K562 (cell line): Measurements from ENCODE around the gene RBM3. TPM values are rescaled to one million over a fixed set of nuclear protein-coding genes. Genes with fewer than 3 reads are reported as not detected.

Experiments used
- ATAC-seq: fragments of 200-7000 bp; cut with Tn5 transposase; 3 replicates; pipeline ENCODE4 v1.9.1; 2020; ENCODE audit warnings: moderate library complexity
- BruUV-seq: library from RNA; stranded (reverse); fragments of 400-500 nt; replicated peaks from 2 replicates; lab custom pipeline; 2021; lab: Mats Ljungman, UMichigan
- CTCF ChIA-PET: fragments of 300-600 bp; formaldehyde crosslinking; extraction: SDS; loops from one replicate; lab custom pipeline; 2021; ENCODE audit warnings: low intra/inter-chr PET ratio; lab: Yijun Ruan, JAX
- POLR2A ChIA-PET: fragments of 300-600, 350-650 bp; sonication (Branson Sonifier 250); formaldehyde crosslinking; extraction: SDS; loops from one replicate; lab custom pipeline; 2021; ENCODE audit warnings: antibody characterized with exemption, inconsistent platforms; lab: Yijun Ruan, JAX
- DNase-seq, 4 experiments: peaks; one replicate each; pipeline versions ENCODE4 v3.0.0 to v3.0.0-alpha.2; 2011 to 2018; ENCODE audit warnings: low spot score in 3 of 4, mixed read lengths in 3 of 4; ENCODE audit errors: extremely low read depth in 1 of 4
- FAIRE-seq: peaks from 2 replicates; lab custom pipeline; 2011; peaks lifted over from hg19 to GRCh38; lab: Jason Lieb, UNC
- H2AFZ ChIP-seq: 2 replicates; pipeline ENCODE4 v1.6.0; 2011; ENCODE audit warnings: low read depth, low read length, control low read depth, inconsistent platforms
- H3K27ac ChIP-seq: fragments of 200-600 bp; 3 replicates; pipeline ENCODE4 v1.8.0; 2011; ENCODE audit warnings: low read depth, mild to moderate bottlenecking, control low read depth, inconsistent platforms, low read length, moderate library complexity, mixed read lengths; ENCODE audit errors: extremely low read depth
- H3K27me3 ChIP-seq, 2 experiments: fragments of 300-600 bp in 1 of 2; 2 replicates in 1 of 2; 3 replicates in 1 of 2; pipeline versions ENCODE4 v1.6.0 to v1.8.0; 2011; ENCODE audit warnings: inconsistent platforms in 2 of 2, low read length in 2 of 2, mild to moderate bottlenecking in 1 of 2, mixed read lengths in 1 of 2, moderate library complexity in 1 of 2; ENCODE audit not compliant: control insufficient read depth in 2 of 2, insufficient read depth in 2 of 2
- H3K36me3 ChIP-seq: fragments of 300-600 bp; 3 replicates; pipeline ENCODE4 v1.8.0; 2011; ENCODE audit warnings: mild to moderate bottlenecking, low read length, inconsistent platforms; ENCODE audit not compliant: control insufficient read depth, insufficient read depth
- H3K4me1 ChIP-seq, 2 experiments: fragments of 200-600 bp in 1 of 2; replicated peaks in 1 of 2; 2 replicates in 1 of 2; 3 replicates in 1 of 2; pipeline versions ENCODE4 v1.5.1 to v1.8.0; 2011; ENCODE audit warnings: inconsistent platforms in 2 of 2, low read length in 2 of 2, mild to moderate bottlenecking in 1 of 2, mixed read lengths in 1 of 2, moderate library complexity in 1 of 2; ENCODE audit not compliant: control insufficient read depth in 2 of 2, insufficient read depth in 2 of 2
- H3K4me2 ChIP-seq: 2 replicates; pipeline ENCODE4 v1.6.1; 2011; ENCODE audit warnings: low read length, control low read depth, inconsistent platforms, mixed read lengths; ENCODE audit not compliant: insufficient read depth
- H3K4me3 ChIP-seq: fragments of 200-600 bp; sonication (generic), shearing (Covaris generic); 2 replicates; pipeline ENCODE4 v1.5.1; 2016; ENCODE audit warnings: control low read depth, inconsistent platforms
- H3K79me2 ChIP-seq: fragments of 200-600 bp; 3 replicates; pipeline ENCODE4 v1.8.0; 2011; ENCODE audit warnings: low read length, inconsistent platforms; ENCODE audit not compliant: control insufficient read depth, insufficient read depth
- H3K9ac ChIP-seq, 2 experiments: 2 replicates each; pipeline versions ENCODE4 v1.6.0 to v1.6.1; 2011; ENCODE audit warnings: low read depth in 2 of 2, low read length in 2 of 2, control low read depth in 1 of 2, inconsistent platforms in 1 of 2, mild to moderate bottlenecking in 1 of 2, mixed read lengths in 1 of 2; ENCODE audit not compliant: insufficient read depth in 1 of 2
- H3K9me1 ChIP-seq: one replicate; pipeline ENCODE4 v1.6.0; 2011; ENCODE audit warnings: inconsistent platforms, mild to moderate bottlenecking, low read length, moderate library complexity; ENCODE audit not compliant: control insufficient read depth, insufficient read depth
- H3K9me3 ChIP-seq: replicated peaks from 2 replicates; pipeline ENCODE4 v1.5.1; 2011; ENCODE audit warnings: low read depth, low read length, inconsistent platforms; ENCODE audit not compliant: control insufficient read depth, insufficient read depth
- H4K20me1 ChIP-seq: replicated peaks from 2 replicates; pipeline ENCODE4 v1.6.1; 2011; ENCODE audit warnings: low read length, inconsistent platforms, mixed read lengths; ENCODE audit not compliant: control insufficient read depth, insufficient read depth
- ARID2 ChIP-seq: fragments of 450-650 bp; IDR thresholded peaks from 2 replicates; pipeline ENCODE4 v1.6.1; 2017; ENCODE audit warnings: antibody characterized with exemption, mild to moderate bottlenecking
- CXXC5 ChIP-seq: fragments of 250-450 bp; sonication (Bioruptor Pico); IDR thresholded peaks from 2 replicates; pipeline ENCODE4 v1.8.0; 2022; ENCODE audit warnings: inconsistent platforms, mild to moderate bottlenecking, moderate library complexity
- DACH1 ChIP-seq: fragments of 450-650 bp; IDR thresholded peaks from 2 replicates; pipeline ENCODE4 v1.6.1; 2018; ENCODE audit not compliant: partially characterized antibody
- RBFOX2 ChIP-seq: fragments of 200-400 bp; formaldehyde crosslinking; IDR thresholded peaks from 2 replicates; pipeline ENCODE4 v1.6.1; 2017; ENCODE audit warnings: low read depth, mild to moderate bottlenecking, low read length, moderate library complexity
- ZBTB7A ChIP-seq: IDR thresholded peaks from 2 replicates; pipeline ENCODE4 v1.6.1; 2011; ENCODE audit warnings: low read depth, mild to moderate bottlenecking, low read length, moderate library complexity, borderline replicate concordance; ENCODE audit not compliant: control insufficient read depth
- WGBS: fragments of 100-300 bp; shearing (Covaris generic); methylation state at CpG from one replicate; pipeline ENCODE4 v1.1.6; 2016; ENCODE audit warnings: low coverage, mixed read lengths; ENCODE audit not compliant: insufficient coverage; ENCODE audit errors: missing lambda C conversion rate; 5-methylcytosine and 5-hydroxymethylcytosine counted together
- in situ Hi-C: fragments of 300-500 bp; cut with MboI; formaldehyde crosslinking; loops from 4 replicates; pipeline ENCODE4 v1.15.0; 2018; ENCODE audit warnings: inconsistent platforms, mixed read lengths
- intact Hi-C: fragments of 100-400 bp; cut with micrococcal nuclease; formaldehyde crosslinking; loops from 2 replicates; pipeline ENCODE4 v1.14.2; 2022
- polyA plus RNA-seq, 8 experiments: library from polyadenylated mRNA; depleted of rRNA in 4 of 8; stranded (reverse) in 5 of 8; unstranded in 3 of 8; fragments of >200 nt; fragmentation: Nextera tagmentation in 2 of 8; fragmentation: Illumina TruSeq in 1 of 8; extraction: Ambion mirVana in 2 of 8; extraction: Trizol in 1 of 8; gene quantifications; 2 replicates each; pipeline versions ENCODE4 v1.2.1 to v1.2.3, GENCODE V29; 2011 to 2014; ENCODE audit warnings: inconsistent platforms in 1 of 8, missing spikeins in 1 of 8
- total RNA-seq, 7 experiments: library from RNA; depleted of rRNA in 6 of 7; stranded (reverse); fragments of >200 nt in 6 of 7; fragmentation: Illumina TruSeq in 2 of 7; extraction: Trizol in 2 of 7; gene quantifications; 2 replicates each; pipeline versions ENCODE4 v1.2.1 to v1.2.3, GENCODE V29; 2011 to 2021; ENCODE audit warnings: low replicate concordance in 1 of 7
- TF ChIP-seq, protein P1 (sequence below), 3 experiments: IDR thresholded peaks in 2 of 3; conservative IDR thresholded peaks in 1 of 3; 2 replicates each; pipeline ENCODE4 v1.5.1; 2011 to 2012; ENCODE audit warnings: low read length in 3 of 3, mild to moderate bottlenecking in 3 of 3, control low read depth in 2 of 3, improper control_type of control experiment in 1 of 3, inconsistent platforms in 1 of 3, low read depth in 1 of 3, mixed read lengths in 1 of 3, moderate library complexity in 1 of 3; ENCODE audit not compliant: insufficient read depth in 2 of 3

The RBM3 gene
- total and polyA plus RNA-seq, 9 of the 15 experiments (the other 6 are each of a cell fraction or from before 2014, with no cell fraction given): 70.3 to 272 (median 209) TPM

DNA sequence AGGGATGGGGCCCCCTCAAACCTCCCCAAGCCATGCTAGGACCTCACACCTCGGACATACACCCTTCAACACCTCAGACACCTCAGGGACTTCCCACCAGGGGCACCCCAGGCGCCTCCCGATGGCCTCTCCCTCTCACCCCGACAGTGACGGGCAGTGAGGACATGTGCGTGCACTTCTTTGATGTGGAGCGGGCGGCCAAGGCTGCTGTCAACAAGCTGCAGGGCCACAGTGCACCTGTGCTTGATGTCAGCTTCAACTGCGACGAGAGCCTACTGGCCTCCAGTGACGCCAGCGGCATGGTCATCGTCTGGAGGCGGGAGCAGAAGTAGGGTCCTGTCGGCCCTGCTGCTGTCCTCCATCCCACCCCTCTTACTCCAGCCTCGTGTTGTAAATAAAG, 30.4 kb downstream of the RBM3 start (continued):
- TF ChIP-seq RBFOX2: peak; percentile 26; the same call in 1 of the 2 replicates
- TF ChIP-seq CXXC5 (CRISPR knock-in tag): no peak
- TF ChIP-seq, all 486 proteins: peak for 2

DNA sequence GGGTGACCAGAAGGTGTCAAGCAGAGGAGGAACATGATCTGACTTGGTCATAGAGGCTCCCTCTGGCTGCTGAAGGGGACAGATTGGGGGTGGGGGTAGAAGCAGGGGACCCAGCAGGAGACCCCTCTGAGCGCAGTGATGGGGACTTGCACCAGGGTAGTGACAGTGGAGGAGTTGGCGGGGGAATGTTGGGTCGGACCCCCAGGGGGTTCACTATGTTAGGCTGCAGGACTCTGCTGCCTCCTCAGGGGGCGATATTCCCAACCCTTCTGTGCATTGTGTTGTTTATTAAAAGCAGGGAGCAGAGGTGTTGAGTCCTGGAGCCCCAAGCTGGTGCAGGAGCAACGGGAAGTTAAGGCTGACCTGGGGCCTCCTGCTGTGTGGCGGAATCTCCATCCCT, 31.8 kb downstream of the RBM3 start:
- Histone ChIP-seq H3K36me3 (peaks cover 21% of the 10 kb centered on the region; the same call in 1 of the 3 replicates), H3K27ac (no peak overlapping the region), H2AFZ (no peak overlapping the region), H3K4me2 (no peak overlapping the region), H3K79me2 (no peaks in the 10 kb centered on the region), H3K9me1 (no peaks in the 10 kb centered on the region), H3K4me3 (no peak overlapping the region), H3K27me3 (no peaks in the 10 kb centered on the region), H4K20me1 (no peaks in the 10 kb centered on the region), H3K9ac (no peak overlapping the region), H3K9me3 (no peaks in the 10 kb centered on the region), H3K4me1 (peaks cover 0 to 5% of the 10 kb centered on the region in 2 experiments; a peak in 2 of 5 replicates)
- intact Hi-C loops (no loop called here), in situ Hi-C loops (no loop called here)
- FAIRE-seq (no peak), ATAC-seq (peak; percentile 70), DNase-seq (peak in 2 of 4 experiments; percentile 17 to 24)
- TF ChIP-seq ZBTB7A (peak; percentile 81), DACH1 (no peak), ARID2 (no peak)
- TF ChIP-seq, protein P1, sequence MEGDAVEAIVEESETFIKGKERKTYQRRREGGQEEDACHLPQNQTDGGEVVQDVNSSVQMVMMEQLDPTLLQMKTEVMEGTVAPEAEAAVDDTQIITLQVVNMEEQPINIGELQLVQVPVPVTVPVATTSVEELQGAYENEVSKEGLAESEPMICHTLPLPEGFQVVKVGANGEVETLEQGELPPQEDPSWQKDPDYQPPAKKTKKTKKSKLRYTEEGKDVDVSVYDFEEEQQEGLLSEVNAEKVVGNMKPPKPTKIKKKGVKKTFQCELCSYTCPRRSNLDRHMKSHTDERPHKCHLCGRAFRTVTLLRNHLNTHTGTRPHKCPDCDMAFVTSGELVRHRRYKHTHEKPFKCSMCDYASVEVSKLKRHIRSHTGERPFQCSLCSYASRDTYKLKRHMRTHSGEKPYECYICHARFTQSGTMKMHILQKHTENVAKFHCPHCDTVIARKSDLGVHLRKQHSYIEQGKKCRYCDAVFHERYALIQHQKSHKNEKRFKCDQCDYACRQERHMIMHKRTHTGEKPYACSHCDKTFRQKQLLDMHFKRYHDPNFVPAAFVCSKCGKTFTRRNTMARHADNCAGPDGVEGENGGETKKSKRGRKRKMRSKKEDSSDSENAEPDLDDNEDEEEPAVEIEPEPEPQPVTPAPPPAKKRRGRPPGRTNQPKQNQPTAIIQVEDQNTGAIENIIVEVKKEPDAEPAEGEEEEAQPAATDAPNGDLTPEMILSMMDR (IDR thresholded peaks at IDR 0.05 in 2 of 3, conservative IDR thresholded peaks at IDR 0.05 in 1 of 3; ENCODE audit: insufficient read depth in 2 of 3, low read depth in 1 of 3, low read length in 3 of 3): peak; percentile 28 to 38 (median 33); a peak in 4 of 6 replicates
- WGBS: 38% methylated on average over 2 of the region's 6 CpGs
- BruUV-seq: TSS peak; percentile 27
- POLR2A ChIA-PET: interaction anchor here (1.4 kb wide), 1 partner anchor 8 kb away, joined by 6 read pairs; no protein-coding TSS in a partner anchor
- CTCF ChIA-PET: no interaction called here
